K562 (cell line): ENCODE data around the gene SLC5A7. TPM values are rescaled to one million over a fixed set of nuclear protein-coding genes. Genes with fewer than 3 reads are reported as not detected.

Experiments used
- ATAC-seq: fragments of 200-7000 bp; cut with Tn5 transposase; 3 replicates; pipeline ENCODE4 v1.9.1; 2020; ENCODE audit warnings: moderate library complexity
- BruUV-seq: library from RNA; stranded (reverse); fragments of 400-500 nt; replicated peaks from 2 replicates; lab custom pipeline; 2021; lab: Mats Ljungman, UMichigan
- CTCF ChIA-PET: fragments of 300-600 bp; formaldehyde crosslinking; extraction: SDS; loops from one replicate; lab custom pipeline; 2021; ENCODE audit warnings: low intra/inter-chr PET ratio; lab: Yijun Ruan, JAX
- POLR2A ChIA-PET: fragments of 300-600, 350-650 bp; sonication (Branson Sonifier 250); formaldehyde crosslinking; extraction: SDS; loops from one replicate; lab custom pipeline; 2021; ENCODE audit warnings: antibody characterized with exemption, inconsistent platforms; lab: Yijun Ruan, JAX
- DNase-seq, 4 experiments: peaks; one replicate each; pipeline versions ENCODE4 v3.0.0 to v3.0.0-alpha.2; 2011 to 2018; ENCODE audit warnings: low spot score in 3 of 4, mixed read lengths in 3 of 4; ENCODE audit errors: extremely low read depth in 1 of 4
- FAIRE-seq: peaks from 2 replicates; lab custom pipeline; 2011; peaks lifted over from hg19 to GRCh38; lab: Jason Lieb, UNC
- H2AFZ ChIP-seq: 2 replicates; pipeline ENCODE4 v1.6.0; 2011; ENCODE audit warnings: low read depth, low read length, control low read depth, inconsistent platforms
- H3K27ac ChIP-seq: fragments of 200-600 bp; 3 replicates; pipeline ENCODE4 v1.8.0; 2011; ENCODE audit warnings: low read depth, mild to moderate bottlenecking, control low read depth, inconsistent platforms, low read length, moderate library complexity, mixed read lengths; ENCODE audit errors: extremely low read depth
- H3K27me3 ChIP-seq, 2 experiments: fragments of 300-600 bp in 1 of 2; 2 replicates in 1 of 2; 3 replicates in 1 of 2; pipeline versions ENCODE4 v1.6.0 to v1.8.0; 2011; ENCODE audit warnings: inconsistent platforms in 2 of 2, low read length in 2 of 2, mild to moderate bottlenecking in 1 of 2, mixed read lengths in 1 of 2, moderate library complexity in 1 of 2; ENCODE audit not compliant: control insufficient read depth in 2 of 2, insufficient read depth in 2 of 2
- H3K36me3 ChIP-seq: fragments of 300-600 bp; 3 replicates; pipeline ENCODE4 v1.8.0; 2011; ENCODE audit warnings: mild to moderate bottlenecking, low read length, inconsistent platforms; ENCODE audit not compliant: control insufficient read depth, insufficient read depth
- H3K4me1 ChIP-seq, 2 experiments: fragments of 200-600 bp in 1 of 2; replicated peaks in 1 of 2; 2 replicates in 1 of 2; 3 replicates in 1 of 2; pipeline versions ENCODE4 v1.5.1 to v1.8.0; 2011; ENCODE audit warnings: inconsistent platforms in 2 of 2, low read length in 2 of 2, mild to moderate bottlenecking in 1 of 2, mixed read lengths in 1 of 2, moderate library complexity in 1 of 2; ENCODE audit not compliant: control insufficient read depth in 2 of 2, insufficient read depth in 2 of 2
- H3K4me2 ChIP-seq: 2 replicates; pipeline ENCODE4 v1.6.1; 2011; ENCODE audit warnings: low read length, control low read depth, inconsistent platforms, mixed read lengths; ENCODE audit not compliant: insufficient read depth
- H3K4me3 ChIP-seq: fragments of 200-600 bp; sonication (generic), shearing (Covaris generic); 2 replicates; pipeline ENCODE4 v1.5.1; 2016; ENCODE audit warnings: control low read depth, inconsistent platforms
- H3K79me2 ChIP-seq: fragments of 200-600 bp; 3 replicates; pipeline ENCODE4 v1.8.0; 2011; ENCODE audit warnings: low read length, inconsistent platforms; ENCODE audit not compliant: control insufficient read depth, insufficient read depth
- H3K9ac ChIP-seq, 2 experiments: 2 replicates each; pipeline versions ENCODE4 v1.6.0 to v1.6.1; 2011; ENCODE audit warnings: low read depth in 2 of 2, low read length in 2 of 2, control low read depth in 1 of 2, inconsistent platforms in 1 of 2, mild to moderate bottlenecking in 1 of 2, mixed read lengths in 1 of 2; ENCODE audit not compliant: insufficient read depth in 1 of 2
- H3K9me1 ChIP-seq: one replicate; pipeline ENCODE4 v1.6.0; 2011; ENCODE audit warnings: inconsistent platforms, mild to moderate bottlenecking, low read length, moderate library complexity; ENCODE audit not compliant: control insufficient read depth, insufficient read depth
- H3K9me3 ChIP-seq: replicated peaks from 2 replicates; pipeline ENCODE4 v1.5.1; 2011; ENCODE audit warnings: low read depth, low read length, inconsistent platforms; ENCODE audit not compliant: control insufficient read depth, insufficient read depth
- H4K20me1 ChIP-seq: replicated peaks from 2 replicates; pipeline ENCODE4 v1.6.1; 2011; ENCODE audit warnings: low read length, inconsistent platforms, mixed read lengths; ENCODE audit not compliant: control insufficient read depth, insufficient read depth
- CBX2 ChIP-seq: fragments of 200-600 bp; sonication (generic); IDR thresholded peaks from one replicate; pipeline ENCODE4 v1.6.1; 2012; ENCODE audit warnings: mild to moderate bottlenecking, low read length, inconsistent platforms; ENCODE audit not compliant: insufficient read depth, poor library complexity, severe bottlenecking
- CHCHD3 ChIP-seq: fragments of 250-450 bp; sonication (Bioruptor Pico); IDR thresholded peaks from 2 replicates; pipeline ENCODE4 v2.1.2; 2022; ENCODE audit warnings: mild to moderate bottlenecking
- FOS ChIP-seq: IDR thresholded peaks from 3 replicates; pipeline ENCODE4 v1.6.1; 2011; ENCODE audit not compliant: insufficient read length; ENCODE audit errors: extremely low read depth
- GTF3C2 ChIP-seq: IDR thresholded peaks from 3 replicates; pipeline ENCODE4 v1.6.1; 2011; ENCODE audit warnings: borderline replicate concordance, mild to moderate bottlenecking, moderate library complexity; ENCODE audit not compliant: insufficient read length; ENCODE audit errors: extremely low read depth
- MAFK ChIP-seq: IDR thresholded peaks from 2 replicates; pipeline ENCODE4 v1.6.1; 2011; ENCODE audit warnings: low read length, improper control_type of control experiment
- NCOA2 ChIP-seq, 2 experiments: fragments of 450-650 bp; IDR thresholded peaks; 2 replicates each; pipeline ENCODE4 v1.6.1; 2018; ENCODE audit warnings: mild to moderate bottlenecking in 2 of 2, moderate library complexity in 1 of 2; ENCODE audit not compliant: partially characterized antibody in 2 of 2
- NFRKB ChIP-seq: fragments of 450-650 bp; IDR thresholded peaks from 2 replicates; pipeline ENCODE4 v1.6.1; 2016; ENCODE audit warnings: low read depth
- NRF1 ChIP-seq, 2 experiments: fragments of 450-650 bp; IDR thresholded peaks in 1 of 2; conservative IDR thresholded peaks in 1 of 2; 2 replicates each; pipeline ENCODE4 v1.6.1; 2014; ENCODE audit warnings: mild to moderate bottlenecking in 2 of 2
- POLR2A ChIP-seq: fragments of 450-650 bp; conservative IDR thresholded peaks from 2 replicates; pipeline ENCODE4 v1.6.1; 2016
- PTRF ChIP-seq: fragments of 450-650 bp; IDR thresholded peaks from 2 replicates; pipeline ENCODE4 v1.6.1; 2016; ENCODE audit warnings: mild to moderate bottlenecking, missing genetic modification characterization, missing compliant biosample characterization
- SIX5 ChIP-seq, 2 experiments: IDR thresholded peaks; 2 replicates each; pipeline ENCODE4 v1.6.1; 2011; ENCODE audit warnings: low read length in 2 of 2, borderline replicate concordance in 1 of 2, low read depth in 1 of 2, mild to moderate bottlenecking in 1 of 2, moderate library complexity in 1 of 2; ENCODE audit not compliant: insufficient read depth in 1 of 2
- SMARCA5 ChIP-seq: fragments of 450-650 bp; IDR thresholded peaks from 2 replicates; pipeline ENCODE4 v1.6.1; 2016
- SMC3 ChIP-seq: conservative IDR thresholded peaks from 2 replicates; pipeline ENCODE4 v1.6.1; 2011; ENCODE audit warnings: low read depth, low read length, improper control_type of control experiment; ENCODE audit not compliant: insufficient read depth
- YY1 ChIP-seq, 3 experiments: IDR thresholded peaks; 2 replicates each; pipeline ENCODE4 v1.6.1; 2011; ENCODE audit warnings: low read length in 2 of 3, mild to moderate bottlenecking in 2 of 3, moderate library complexity in 2 of 3, borderline replicate concordance in 1 of 3, control low read depth in 1 of 3, low read depth in 1 of 3; ENCODE audit not compliant: insufficient read depth in 3 of 3, insufficient replicate concordance in 2 of 3, control insufficient read depth in 1 of 3, insufficient read length in 1 of 3; ENCODE audit errors: extremely low read depth in 1 of 3
- ZBTB17 ChIP-seq: fragments of 450-650 bp; formaldehyde crosslinking; IDR thresholded peaks from 2 replicates; pipeline ENCODE4 v1.4.0; 2020; ENCODE audit warnings: mild to moderate bottlenecking
- ZNF217 ChIP-seq: sonication (generic); formaldehyde crosslinking; IDR thresholded peaks from 2 replicates; pipeline ENCODE4 v1.8.0; 2022; ENCODE audit warnings: mild to moderate bottlenecking, missing genetic modification reagents
- ZNF584 ChIP-seq: fragments of 200-800 bp; sonication (Bioruptor generic); IDR thresholded peaks from 2 replicates; pipeline ENCODE4 v1.6.1; 2016; ENCODE audit warnings: low read depth, mild to moderate bottlenecking, missing genetic modification characterization, missing compliant biosample characterization
- WGBS: fragments of 100-300 bp; shearing (Covaris generic); methylation state at CpG from one replicate; pipeline ENCODE4 v1.1.6; 2016; ENCODE audit warnings: low coverage, mixed read lengths; ENCODE audit not compliant: insufficient coverage; ENCODE audit errors: missing lambda C conversion rate; 5-methylcytosine and 5-hydroxymethylcytosine counted together
- in situ Hi-C: fragments of 300-500 bp; cut with MboI; formaldehyde crosslinking; loops from 4 replicates; pipeline ENCODE4 v1.15.0; 2018; ENCODE audit warnings: inconsistent platforms, mixed read lengths
- intact Hi-C: fragments of 100-400 bp; cut with micrococcal nuclease; formaldehyde crosslinking; loops from 2 replicates; pipeline ENCODE4 v1.14.2; 2022
- polyA plus RNA-seq, 8 experiments: library from polyadenylated mRNA; depleted of rRNA in 4 of 8; stranded (reverse) in 5 of 8; unstranded in 3 of 8; fragments of >200 nt; fragmentation: Nextera tagmentation in 2 of 8; fragmentation: Illumina TruSeq in 1 of 8; extraction: Ambion mirVana in 2 of 8; extraction: Trizol in 1 of 8; gene quantifications; 2 replicates each; pipeline versions ENCODE4 v1.2.1 to v1.2.3, GENCODE V29; 2011 to 2014; ENCODE audit warnings: inconsistent platforms in 1 of 8, missing spikeins in 1 of 8
- total RNA-seq, 7 experiments: library from RNA; depleted of rRNA in 6 of 7; stranded (reverse); fragments of >200 nt in 6 of 7; fragmentation: Illumina TruSeq in 2 of 7; extraction: Trizol in 2 of 7; gene quantifications; 2 replicates each; pipeline versions ENCODE4 v1.2.1 to v1.2.3, GENCODE V29; 2011 to 2021; ENCODE audit warnings: low replicate concordance in 1 of 7

Gene SLC5A7
- total and polyA plus RNA-seq, 9 of the 15 experiments (the other 6 are each of a cell fraction or from before 2014, with no cell fraction given) = not detected

GRCh38 chr2:108013305-108013704, 27.0 kb downstream of the SLC5A7 start:
- no peak for DNase-seq
- Histone ChIP-seq H3K27me3 (no peaks in the 10 kb centered on the region), H3K79me2 (no peaks in the 10 kb centered on the region), H3K27ac (no peak overlapping the region), H3K4me2 (no peak overlapping the region), H3K4me3 (no peak overlapping the region), H3K9ac (no peak overlapping the region), H3K36me3 (no peaks in the 10 kb centered on the region), H3K4me1 (no peaks in the 10 kb centered on the region), H2AFZ (no peak overlapping the region), H3K9me3 (no peaks in the 10 kb centered on the region), H4K20me1 (no peaks in the 10 kb centered on the region), H3K9me1 (no peaks in the 10 kb centered on the region)
- CTCF ChIA-PET = no interaction called here
- no peak for ATAC-seq
- no peak for FAIRE-seq
- in situ Hi-C loops (no loop called here), intact Hi-C loops (no loop called here)
- BruUV-seq = no TSS peak
- 4% methylated on average over 1 of the region's 1 CpG for WGBS
- TF ChIP-seq ZBTB17 (no peak), FOS (no peak), GTF3C2 (no peak), ZNF217 (CRISPR knock-in tag) (no peak), SIX5 (IDR thresholded peaks at IDR 0.05; ENCODE audit: borderline replicate concordance in 1 of 2, insufficient read depth in 1 of 2, low read depth in 1 of 2, low read length in 2 of 2) (no peak), NRF1 (conservative IDR thresholded peaks at IDR 0.05 in 1 of 2, IDR thresholded peaks at IDR 0.05 in 1 of 2) (no peak), CHCHD3 (CRISPR knock-in tag) (no peak), MAFK (no peak), YY1 (IDR thresholded peaks at IDR 0.05; ENCODE audit: borderline replicate concordance in 1 of 3, control insufficient read depth in 1 of 3, extremely low read depth in 1 of 3, insufficient read depth in 3 of 3, insufficient read length in 1 of 3, insufficient replicate concordance in 2 of 3, low read depth in 1 of 3, low read length in 2 of 3) (no peak), POLR2A (no peak), NFRKB (no peak), SMC3 (no peak), PTRF (tag) (no peak), SMARCA5 (no peak), NCOA2 (IDR thresholded peaks at IDR 0.05; ENCODE audit: partially characterized antibody in 2 of 2) (no peak), ZNF584 (CRISPR knock-in tag) (no peak), CBX2 (no peak)
- POLR2A ChIA-PET = no interaction called here
